Heart right ventricle (tissue), 16 donors: ENCODE results near the gene NOVA2. TPM values are rescaled to one million over a fixed set of nuclear protein-coding genes. Genes with fewer than 3 reads are reported as not detected.

Experiments used
- ATAC-seq, 8 donors: fragments of 200-7000 bp; cut with Tn5 transposase; one replicate each; pipeline ENCODE4 v1.9.1; 2020; ENCODE audit warnings: mild to moderate bottlenecking in 8 of 8, moderate library complexity in 8 of 8, moderate number of reproducible peaks in 1 of 8
- DNase-seq, 2 donors: peaks; one replicate each; pipeline ENCODE4 v3.0.0-alpha.2; 2020
- H3K27ac ChIP-seq, 10 donors: fragments of 200-600 bp; sonication (generic) in 2 of 10; one replicate each; pipeline versions ENCODE4 v1.5.0 to v1.8.0; 2020 to 2022; ENCODE audit warnings: mild to moderate bottlenecking in 3 of 10
- H3K27me3 ChIP-seq, 7 donors: fragments of 200-600 bp; one replicate each; pipeline ENCODE4 v1.8.0; 2021 to 2022; ENCODE audit warnings: mild to moderate bottlenecking in 2 of 7
- H3K36me3 ChIP-seq, 9 donors: fragments of 200-600 bp; sonication (generic) in 1 of 9; one replicate each; pipeline versions ENCODE4 v1.5.0 to v1.8.0; 2020 to 2022; ENCODE audit warnings: mild to moderate bottlenecking in 2 of 9
- H3K4me1 ChIP-seq, 9 donors: fragments of 200-600 bp; sonication (generic) in 1 of 9; one replicate each; pipeline versions ENCODE4 v1.5.0 to v1.8.0; 2020 to 2022; ENCODE audit warnings: mild to moderate bottlenecking in 4 of 9
- H3K4me3 ChIP-seq, 10 donors: fragments of 200-600 bp; sonication (generic) in 2 of 10; one replicate each; pipeline versions ENCODE4 v1.5.0 to v1.8.0; 2020 to 2022; ENCODE audit warnings: mild to moderate bottlenecking in 7 of 10, moderate library complexity in 2 of 10
- H3K9me3 ChIP-seq, 11 donors: fragments of 200-600 bp in 10 of 11; sonication (generic) in 2 of 11; one replicate each; pipeline versions ENCODE4 v1.5.0 to v1.8.0; 2013 to 2022; ENCODE audit warnings: mild to moderate bottlenecking in 2 of 11, control low read depth in 1 of 11, moderate library complexity in 1 of 11
- CTCF ChIP-seq, 9 donors: fragments of 200-600 bp; sonication (generic) in 2 of 9; IDR thresholded peaks; one replicate each; pipeline versions ENCODE4 v1.5.0 to v1.8.0; 2021 to 2022; ENCODE audit warnings: antibody characterized with exemption in 9 of 9, mild to moderate bottlenecking in 5 of 9, moderate library complexity in 1 of 9
- WGBS, 2 donors: extraction: QIAGEN DNeasy Blood & Tissue Kit; methylation state at CpG; one replicate each; pipeline ENCODE4 v1.1.7; 2013; ENCODE audit warnings: inconsistent platforms in 1 of 2; 5-methylcytosine and 5-hydroxymethylcytosine counted together
- intact Hi-C, 10 donors: fragments of 100-400 bp; cut with DNase I; formaldehyde crosslinking; loops; one replicate each; pipeline versions ENCODE4 v1.11.1 to v1.14.2; 2022
- polyA plus RNA-seq, 2 donors: library from polyadenylated mRNA; stranded (reverse); fragments of 200-250 nt; gene quantifications; one replicate each; pipeline ENCODE4 v1.2.3, GENCODE V29; 2013
- total RNA-seq, 10 donors: library from RNA; stranded (reverse); fragmentation: NEBNext Ultra II Directional in 3 of 10; extraction: Animal tissue kit (Norgen Biotek cat#: 25700) in 3 of 10; gene quantifications; one replicate each; pipeline versions ENCODE4 v1.2.1 to v1.2.4, GENCODE V29; 2021 to 2023
- donor health status: Arrhythmogenic right ventricular cardiomyopathy.
- donor health status: ischemic (EF 13 %, LVEDD 7.1; RV severe dilation, severe dysfunction).
- donor health status: healthy with polysubstance abuse.
- donor health status: DM: no; HTN: yes; CAD: no.
- donor health status: DM: no; HTN: no; CAD: no.
- donor health status: ischemic (EF 25% LVEDD 6.9; RV normal size, moderate dysfunction).
- donor health status: ischemic (EF 25% LVEDD 5.7; RV mildly dilated, moderate dysfunction).
- donor health status: healthy.
- donor health status: DM: yes; HTN: yes; CAD: no.
- donor health status: Ischemic cardiomyopathy.
- donor health status: ischemic (EF 35%, LVEDD 5.7; RV mildly dilated, moderate dysfunction).
- donor health status: nonischemic (EF 11% LVEDD 7.7; RV severe dilation, severe dysfunction).
- donor health status: DM: yes; HTN: yes; CAD: no.
- donor health status: PGD.
- donor health status: ischemic (EF 29% LVEDD 5.4; RV normal size, mild dysfunction).
- donor health status: nonischemic (EF 23%, LVEDD 6.1; RV moderate dilation, normal function).

The NOVA2 gene
- total and polyA plus RNA-seq, 12 donors = 1.6 to 8.2 (median 5.9) TPM

- 50 to 56% methylated on average over 12 of the region's 12 CpGs for WGBS, 2 donors
- Histone ChIP-seq H3K27me3 (peaks cover 0 to 52% (median 49%) of the 10 kb centered on the region in 7 donors), H3K9me3 (no peaks in the 10 kb centered on the region), H3K27ac (no peak overlapping the region), H3K4me1 (peaks cover 0 to 11% (median 3%) of the 10 kb centered on the region in 9 donors), H3K4me3 (peak overlapping the region in 1 of 10 donors; percentile 36), H3K36me3 (peaks cover 0 to 4% (median 0%) of the 10 kb centered on the region in 9 donors)
- DNase-seq (no peak), ATAC-seq (peak in 2 of 8 donors; percentile 7 to 14)
- intact Hi-C loops = no loop called here
- no peak for TF ChIP-seq CTCF (IDR thresholded peaks at IDR 0.05)
Measured at GRCh38 chr19:46022061-46022430, 48.4 kb upstream of the NOVA2 start.

- no peak for TF ChIP-seq CTCF (IDR thresholded peaks at IDR 0.05)
- Histone ChIP-seq H3K36me3 (peaks cover 0 to 4% (median 0%) of the 10 kb centered on the region in 9 donors), H3K4me1 (peaks cover 0 to 14% (median 5%) of the 10 kb centered on the region in 9 donors), H3K4me3 (peak overlapping the region in 1 of 10 donors; percentile 36), H3K9me3 (no peaks in the 10 kb centered on the region), H3K27me3 (peaks cover 0 to 47% (median 44%) of the 10 kb centered on the region in 7 donors), H3K27ac (no peak overlapping the region)
- WGBS, 2 donors = 63 to 69% methylated on average over 11 of the region's 11 CpGs
- DNase-seq (no peak), ATAC-seq (no peak)
- intact Hi-C loops = no loop called here
Measured at GRCh38 chr19:46021531-46022041, 47.9 kb upstream of the NOVA2 start.

GRCh38 chr19:46020819-46021125 lies 47.1 kb upstream of the NOVA2 start:
- intact Hi-C loops = no loop called here

GRCh38 chr19:46019270-46019669 lies 45.6 kb upstream of the NOVA2 start:
- Histone ChIP-seq H3K4me1 (peaks cover 3 to 31% (median 21%) of the 10 kb centered on the region in 9 donors), H3K27ac (no peak overlapping the region), H3K27me3 (peaks cover 0 to 47% (median 32%) of the 10 kb centered on the region in 7 donors), H3K9me3 (no peaks in the 10 kb centered on the region), H3K36me3 (peaks cover 0 to 4% (median 0%) of the 10 kb centered on the region in 9 donors), H3K4me3 (no peak overlapping the region)
- 80 to 81% methylated on average over 13 of the region's 13 CpGs for WGBS, 2 donors
- intact Hi-C loops = loop anchor here in 4 of 10 donors (5.0 to 10.0 kb wide), 4 partner anchors 87 to 204 kb away; partner anchors contain the start of gene RSPH6A (in 2 of the 4)
- no peak for ATAC-seq
- TF ChIP-seq CTCF (IDR thresholded peaks at IDR 0.05) = no peak
- DNase-seq = no peak

More at GRCh38 chr19:46020819-46021125, 47.1 kb upstream of the NOVA2 start:
- ATAC-seq (no peak), DNase-seq (no peak)
- whole genome bisulfite sequencing, 2 donors = 89 to 92% methylated on average over 7 of the region's 7 CpGs
- Histone ChIP-seq H3K4me1 (peaks cover 0 to 17% (median 11%) of the 10 kb centered on the region in 9 donors), H3K36me3 (peaks cover 0 to 4% (median 0%) of the 10 kb centered on the region in 9 donors), H3K27ac (no peak overlapping the region), H3K4me3 (no peak overlapping the region), H3K27me3 (peaks cover 0 to 47% (median 39%) of the 10 kb centered on the region in 7 donors), H3K9me3 (no peaks in the 10 kb centered on the region)
- no peak for TF ChIP-seq CTCF (IDR thresholded peaks at IDR 0.05)
